IMR-90 (cell line): Measurements from ENCODE around the gene TBC1D8. TPM values are rescaled to one million over a fixed set of nuclear protein-coding genes. Genes with fewer than 3 reads are reported as not detected.

Experiments used
- ATAC-seq: fragments of 200-7000 bp; cut with Tn5 transposase; 2 replicates; pipeline ENCODE4 v1.9.1; 2020; ENCODE audit warnings: low read depth, mild to moderate bottlenecking, moderate library complexity
- BruUV-seq: library from RNA; stranded (reverse); fragments of 400-500 nt; replicated peaks from 2 replicates; lab custom pipeline; 2021; lab: Mats Ljungman, UMichigan
- CTCF ChIA-PET: fragments of 300-600 bp; formaldehyde crosslinking; extraction: SDS; loops from one replicate; lab custom pipeline; 2021; ENCODE audit warnings: antibody characterized with exemption; lab: Yijun Ruan, JAX
- POLR2A ChIA-PET: fragments of 300-600 bp; sonication (Branson Sonifier 250); formaldehyde crosslinking; loops from one replicate; lab custom pipeline; 2022; ENCODE audit warnings: antibody characterized with exemption; ENCODE audit not compliant: unreplicated experiment; lab: Charles Lee
- DNase-seq: peaks from one replicate; pipeline ENCODE4 v3.0.0; 2013
- H2AFZ ChIP-seq: replicated peaks from 2 replicates; pipeline ENCODE3; 2013; ENCODE audit warnings: low read length, mild to moderate bottlenecking; ENCODE audit not compliant: poor library complexity
- H2AK5ac ChIP-seq: 2 replicates; pipeline ENCODE4 v1.6.1; 2013; ENCODE audit warnings: low read depth, low read length, inconsistent platforms
- H2AK9ac ChIP-seq: replicated peaks from 2 replicates; pipeline ENCODE3; 2013; ENCODE audit warnings: mild to moderate bottlenecking, low read depth, low read length, moderate library complexity; ENCODE audit not compliant: poor library complexity
- H2BK120ac ChIP-seq: 2 replicates; pipeline ENCODE4 v1.6.1; 2013; ENCODE audit warnings: low read depth, low read length, inconsistent platforms
- H2BK15ac ChIP-seq: 3 replicates; pipeline ENCODE4 v1.6.1; 2013; ENCODE audit warnings: low read depth, low read length, inconsistent platforms
- H2BK20ac ChIP-seq: 2 replicates; pipeline ENCODE4 v1.6.1; 2013; ENCODE audit warnings: low read depth, mild to moderate bottlenecking, inconsistent platforms, low read length, moderate library complexity
- H2BK5ac ChIP-seq: 2 replicates; pipeline ENCODE4 v1.6.1; 2013; ENCODE audit warnings: mild to moderate bottlenecking, low read depth, low read length, inconsistent platforms; ENCODE audit not compliant: poor library complexity, severe bottlenecking
- H3K14ac ChIP-seq: replicated peaks from 2 replicates; pipeline ENCODE4 v1.6.1; 2013; ENCODE audit warnings: low read depth, low read length, inconsistent platforms
- H3K18ac ChIP-seq: 2 replicates; pipeline ENCODE4 v1.6.1; 2013; ENCODE audit warnings: low read depth, low read length, control low read depth
- H3K23ac ChIP-seq: 2 replicates; pipeline ENCODE4 v1.6.1; 2013; ENCODE audit warnings: low read depth, low read length, inconsistent platforms
- H3K27ac ChIP-seq: 2 replicates; pipeline ENCODE4 v1.5.1; 2013; ENCODE audit warnings: mild to moderate bottlenecking, control low read depth, low read length; ENCODE audit not compliant: insufficient read depth
- H3K27me3 ChIP-seq: 2 replicates; pipeline ENCODE4 v1.6.1; 2013; ENCODE audit warnings: low read length; ENCODE audit not compliant: control insufficient read depth, insufficient read depth
- H3K36me3 ChIP-seq: 2 replicates; pipeline ENCODE4 v1.6.1; 2013; ENCODE audit warnings: low read length, mixed read lengths; ENCODE audit not compliant: control insufficient read depth, insufficient read depth
- H3K4ac ChIP-seq: 2 replicates; pipeline ENCODE4 v1.6.1; 2013; ENCODE audit warnings: low read depth, low read length, inconsistent platforms
- H3K4me1 ChIP-seq: 2 replicates; pipeline ENCODE4 v1.6.1; 2013; ENCODE audit warnings: low read length, mixed read lengths; ENCODE audit not compliant: control insufficient read depth, insufficient read depth
- H3K4me2 ChIP-seq: 2 replicates; pipeline ENCODE4 v1.6.1; 2013; ENCODE audit warnings: low read depth, mild to moderate bottlenecking, control low read depth, low read length, moderate library complexity
- H3K4me3 ChIP-seq: 2 replicates; pipeline ENCODE4 v1.5.1; 2013; ENCODE audit warnings: low read depth, mild to moderate bottlenecking, control low read depth, low read length, moderate library complexity; ENCODE audit not compliant: insufficient read depth
- H3K56ac ChIP-seq: 2 replicates; pipeline ENCODE4 v1.6.1; 2013; ENCODE audit warnings: low read length, inconsistent platforms; ENCODE audit not compliant: insufficient read depth; ENCODE audit errors: extremely low read depth
- H3K79me1 ChIP-seq, 2 experiments: 2 replicates each; pipeline ENCODE4 v1.6.1; 2013; ENCODE audit warnings: low read length in 2 of 2, inconsistent platforms in 1 of 2, low read depth in 1 of 2
- H3K9ac ChIP-seq: 2 replicates; pipeline ENCODE4 v1.6.1; 2013; ENCODE audit warnings: low read depth, low read length, control low read depth
- H3K9me1 ChIP-seq: 2 replicates; pipeline ENCODE4 v1.6.1; 2013; ENCODE audit warnings: low read length, inconsistent platforms; ENCODE audit not compliant: insufficient read depth
- H3K9me3 ChIP-seq: 2 replicates; pipeline ENCODE4 v1.6.1; 2013; ENCODE audit warnings: low read length; ENCODE audit not compliant: control insufficient read depth, insufficient read depth
- H4K20me1 ChIP-seq: 2 replicates; pipeline ENCODE4 v1.6.1; 2013; ENCODE audit warnings: low read length, inconsistent platforms; ENCODE audit not compliant: insufficient read depth
- H4K5ac ChIP-seq: 2 replicates; pipeline ENCODE4 v1.6.1; 2013; ENCODE audit warnings: mild to moderate bottlenecking, low read depth, low read length, control low read depth
- H4K8ac ChIP-seq, 2 experiments: 2 replicates each; pipeline ENCODE4 v1.6.1; 2013; ENCODE audit warnings: low read depth in 2 of 2, low read length in 2 of 2, control low read depth in 1 of 2, inconsistent platforms in 1 of 2
- H4K91ac ChIP-seq: 2 replicates; pipeline ENCODE4 v1.6.1; 2013; ENCODE audit warnings: low read depth, low read length, inconsistent platforms; ENCODE audit not compliant: insufficient read depth
- POLR2A ChIP-seq: IDR thresholded peaks from 2 replicates; pipeline ENCODE4 v1.6.1; 2012; ENCODE audit warnings: mild to moderate bottlenecking, low read depth, low read length
- RCOR1 ChIP-seq: IDR thresholded peaks from 2 replicates; pipeline ENCODE4 v1.6.1; 2012; ENCODE audit warnings: mild to moderate bottlenecking, low read length, improper control_type of control experiment; ENCODE audit not compliant: insufficient replicate concordance
- WGBS, 2 experiments: methylation state at CpG; one replicate each; pipeline versions ENCODE4 v1.1.5 to v1.1.7; 2013; ENCODE audit warnings: missing lambda C conversion rate in 2 of 2; ENCODE audit not compliant: insufficient read length in 1 of 2; ENCODE audit errors: extremely low coverage in 2 of 2; 5-methylcytosine and 5-hydroxymethylcytosine counted together
- dilution Hi-C: fragments of 300-500 bp; cut with HindIII; formaldehyde crosslinking; loops from one replicate; pipeline ENCODE4 v1.14.3; 2018; ENCODE audit warnings: low sequenced_read_pairs; ENCODE audit not compliant: unreplicated experiment
- in situ Hi-C: fragments of 300-500 bp; cut with MboI; formaldehyde crosslinking; loops from 3 replicates; pipeline ENCODE4 v1.14.3; 2019; ENCODE audit warnings: low sequenced_read_pairs, inconsistent platforms, mixed read lengths
- intact Hi-C: fragments of 100-400 bp; cut with micrococcal nuclease; formaldehyde crosslinking; loops from 2 replicates; pipeline ENCODE4 v1.10.0; 2022
- polyA plus RNA-seq, 3 experiments: library from polyadenylated mRNA; depleted of rRNA; stranded (reverse); fragments of >200 nt; gene quantifications; 2 replicates each; pipeline ENCODE4 v1.2.3, GENCODE V29; 2012; ENCODE audit warnings: low replicate concordance in 1 of 3
- total RNA-seq: library from RNA; depleted of rRNA; stranded (reverse); fragments of >200 nt; gene quantifications from 2 replicates; pipeline ENCODE4 v1.2.3, GENCODE V29; 2012

Gene TBC1D8
- total and polyA plus RNA-seq, 2 of the 4 experiments (the other 2 are of a cell fraction) = 1.3 to 1.5 TPM

DNA sequence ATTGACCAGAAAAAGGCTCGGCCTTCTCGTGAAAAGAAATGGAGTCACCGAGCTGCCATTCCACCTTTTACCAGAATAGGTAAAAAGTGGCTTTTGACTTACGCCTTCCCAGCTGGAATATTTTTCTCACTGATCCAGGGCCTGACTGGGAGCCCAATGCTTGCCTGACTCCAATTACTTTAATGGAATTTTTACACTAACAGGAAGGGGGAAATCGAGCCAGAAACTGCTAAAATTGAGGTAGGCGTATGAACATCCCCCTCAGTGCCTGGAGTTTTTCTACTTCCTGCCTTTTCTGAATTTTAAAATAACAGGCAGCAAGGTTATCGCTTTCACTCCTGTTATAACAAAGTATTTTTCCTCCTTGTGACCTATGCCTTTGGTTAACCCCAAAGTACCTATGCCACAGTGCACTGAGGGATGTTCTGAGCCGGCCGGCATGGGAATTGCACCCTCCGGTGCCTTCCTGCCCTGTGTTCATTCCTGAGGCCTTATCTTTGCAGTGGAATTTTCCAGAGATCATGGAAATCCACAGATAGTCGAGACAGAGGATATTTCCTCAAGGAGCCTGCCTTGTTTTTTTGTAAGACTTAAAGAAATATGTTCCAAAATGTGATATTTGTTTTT, 167.4 kb downstream of the TBC1D8 start (continued):
- TF ChIP-seq RCOR1 = no peak

DNA sequence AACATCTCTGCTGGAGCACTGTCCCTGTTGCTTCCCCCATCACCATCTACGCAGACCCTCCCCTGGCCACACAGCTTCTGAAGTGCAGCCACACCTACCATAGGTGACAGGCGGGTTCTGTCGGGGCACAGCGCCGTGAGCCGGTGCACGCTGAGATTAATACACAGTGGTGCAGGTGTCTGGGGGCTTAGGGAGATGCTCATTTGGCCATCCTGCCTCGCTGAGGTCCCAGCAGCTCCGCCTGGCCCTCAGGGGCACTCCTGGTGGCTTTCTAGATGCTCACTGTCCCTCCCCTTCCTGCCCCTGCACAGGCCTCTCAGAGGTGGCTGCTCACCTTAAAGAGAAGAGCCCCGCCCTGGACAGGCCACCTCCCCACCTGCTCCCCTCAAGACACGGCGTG, 168.0 kb downstream of the TBC1D8 start:
- Histone ChIP-seq H4K5ac (no peak overlapping the region), H3K14ac (no peak overlapping the region), H4K91ac (no peak overlapping the region), H3K18ac (no peak overlapping the region), H3K56ac (no peak overlapping the region), H3K27ac (no peak overlapping the region), H4K8ac (no peak overlapping the region), H3K4ac (no peak overlapping the region), H3K9me3 (no peaks in the 10 kb centered on the region), H3K23ac (no peak overlapping the region), H3K4me1 (peaks cover 4% of the 10 kb centered on the region; the same call in 1 of the 2 replicates), H2AK9ac (no peak overlapping the region), H2BK15ac (no peak overlapping the region), H4K20me1 (no peaks in the 10 kb centered on the region; the same call in 1 of the 2 replicates), H2BK5ac (no peak overlapping the region), H3K27me3 (no peaks in the 10 kb centered on the region), H3K4me3 (no peak overlapping the region), H2AFZ (no peak overlapping the region), H3K9ac (no peak overlapping the region), H2BK20ac (no peak overlapping the region), H3K36me3 (peaks cover 10% of the 10 kb centered on the region), H2BK120ac (no peak overlapping the region), H3K4me2 (no peak overlapping the region), H3K9me1 (peaks cover 4% of the 10 kb centered on the region; the same call in 1 of the 2 replicates), H3K79me1 (no peaks in the 10 kb centered on the region), H2AK5ac (no peak overlapping the region)
- intact Hi-C loops = loop anchor here (10.0 kb wide), 1 partner anchor 558 kb away; no protein-coding TSS in a partner anchor
- DNase-seq (no peak), ATAC-seq (no peak)
- in situ Hi-C loops = no loop called here
- no peak for TF ChIP-seq POLR2A
- CTCF ChIA-PET = interaction anchor here (1.0 kb wide), 1 partner anchor 253 kb away, joined by 3 read pairs; no protein-coding TSS in a partner anchor
- dilution Hi-C loops = no loop called here
- POLR2A ChIA-PET = no interaction called here
- WGBS, 2 experiments = 100% methylated on average over 3 of the region's 12 CpGs; no CpG with 5 or more reads in 1 of the 2 experiments
- BruUV-seq = no TSS peak
